ENCODE results near the gene CDKAL1.

CDKAL1 gene

DNA sequence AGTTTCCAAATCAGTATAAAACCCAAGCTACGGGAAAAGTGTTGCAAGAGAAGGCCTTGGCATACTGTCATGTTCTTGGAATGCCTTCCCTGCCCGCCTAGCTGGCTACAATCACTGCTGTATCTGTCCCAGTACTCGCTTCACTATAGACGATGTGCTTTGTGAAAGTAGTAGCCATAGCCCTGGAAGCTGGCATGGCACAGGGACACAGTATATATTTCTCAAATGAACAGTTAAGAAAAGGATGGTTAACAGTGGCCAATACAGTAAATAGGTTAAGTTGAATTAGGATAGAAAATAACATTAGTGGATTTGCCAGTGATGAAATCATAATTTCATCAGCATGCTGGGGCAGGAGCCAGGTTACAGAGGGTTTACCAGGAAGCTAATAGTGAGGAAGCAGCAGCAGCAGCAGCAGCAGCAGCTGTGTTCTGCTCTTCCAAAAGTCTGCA is 499.3 kb downstream of the CDKAL1 start:
- Histone ChIP-seq H3K4me3 (ENCODE audit: low read length) (no peak overlapping the region), H3K4me2 (ENCODE audit: low read depth, low read length) (no peak overlapping the region), H3K27ac (ENCODE audit: low read length) (no peak overlapping the region), H3K27me3 (replicated peaks; ENCODE audit: insufficient read depth, low read length) (no peaks in the 10 kb centered on the region), H3K4me1 (ENCODE audit: low read length) (no peaks in the 10 kb centered on the region), H3K9me2 (replicated peaks; ENCODE audit: insufficient read depth, low read length) (no peaks in the 10 kb centered on the region), H2AFZ (ENCODE audit: low read length) (no peak overlapping the region), H3K9me3 (replicated peaks; ENCODE audit: insufficient read depth, low read length) (no peaks in the 10 kb centered on the region), H3K36me3 (replicated peaks; ENCODE audit: insufficient read depth, low read length) (no peaks in the 10 kb centered on the region), H3K79me2 (ENCODE audit: low read length) (no peaks in the 10 kb centered on the region), H4K20me1 (ENCODE audit: insufficient read depth, low read length) (no peaks in the 10 kb centered on the region), H3K9ac (ENCODE audit: low read length) (no peak overlapping the region), H3F3A (ENCODE audit: insufficient read depth, low read length) (no peaks in the 10 kb centered on the region)
- no peak for DNase-seq
- TF ChIP-seq, protein P1, sequence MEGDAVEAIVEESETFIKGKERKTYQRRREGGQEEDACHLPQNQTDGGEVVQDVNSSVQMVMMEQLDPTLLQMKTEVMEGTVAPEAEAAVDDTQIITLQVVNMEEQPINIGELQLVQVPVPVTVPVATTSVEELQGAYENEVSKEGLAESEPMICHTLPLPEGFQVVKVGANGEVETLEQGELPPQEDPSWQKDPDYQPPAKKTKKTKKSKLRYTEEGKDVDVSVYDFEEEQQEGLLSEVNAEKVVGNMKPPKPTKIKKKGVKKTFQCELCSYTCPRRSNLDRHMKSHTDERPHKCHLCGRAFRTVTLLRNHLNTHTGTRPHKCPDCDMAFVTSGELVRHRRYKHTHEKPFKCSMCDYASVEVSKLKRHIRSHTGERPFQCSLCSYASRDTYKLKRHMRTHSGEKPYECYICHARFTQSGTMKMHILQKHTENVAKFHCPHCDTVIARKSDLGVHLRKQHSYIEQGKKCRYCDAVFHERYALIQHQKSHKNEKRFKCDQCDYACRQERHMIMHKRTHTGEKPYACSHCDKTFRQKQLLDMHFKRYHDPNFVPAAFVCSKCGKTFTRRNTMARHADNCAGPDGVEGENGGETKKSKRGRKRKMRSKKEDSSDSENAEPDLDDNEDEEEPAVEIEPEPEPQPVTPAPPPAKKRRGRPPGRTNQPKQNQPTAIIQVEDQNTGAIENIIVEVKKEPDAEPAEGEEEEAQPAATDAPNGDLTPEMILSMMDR (IDR thresholded peaks at IDR 0.05; ENCODE audit: low read length), result no peak
- TF ChIP-seq EZH2phosphoT487 (IDR thresholded peaks at IDR 0.05; ENCODE audit: low read length) (no peak), EZH2 (optimal IDR thresholded peaks at IDR 0.05; ENCODE audit: low read depth, low read length) (no peak)

DNA sequence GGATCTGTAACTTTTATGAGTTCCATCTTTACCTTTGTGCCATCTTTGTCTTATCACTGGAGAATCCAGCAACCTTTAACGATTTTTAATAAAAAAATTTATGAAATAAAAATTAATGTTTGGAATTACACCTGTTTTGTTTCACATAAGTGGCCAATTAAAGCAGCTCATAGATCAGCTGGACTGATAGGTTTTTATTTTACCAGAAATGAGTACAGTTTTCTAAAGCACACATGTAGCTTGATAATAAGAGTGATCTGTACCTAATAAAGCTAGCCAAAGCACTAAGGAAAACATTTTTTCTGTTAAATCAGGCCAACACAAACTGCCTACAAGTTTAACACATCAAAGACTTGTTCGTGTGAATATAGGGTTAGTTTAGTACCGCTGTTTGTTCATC is 500.1 kb downstream of the CDKAL1 start:
- Histone ChIP-seq H3K4me2 (ENCODE audit: low read depth, low read length) (no peak overlapping the region), H3K27ac (ENCODE audit: low read length) (no peak overlapping the region)

DNA sequence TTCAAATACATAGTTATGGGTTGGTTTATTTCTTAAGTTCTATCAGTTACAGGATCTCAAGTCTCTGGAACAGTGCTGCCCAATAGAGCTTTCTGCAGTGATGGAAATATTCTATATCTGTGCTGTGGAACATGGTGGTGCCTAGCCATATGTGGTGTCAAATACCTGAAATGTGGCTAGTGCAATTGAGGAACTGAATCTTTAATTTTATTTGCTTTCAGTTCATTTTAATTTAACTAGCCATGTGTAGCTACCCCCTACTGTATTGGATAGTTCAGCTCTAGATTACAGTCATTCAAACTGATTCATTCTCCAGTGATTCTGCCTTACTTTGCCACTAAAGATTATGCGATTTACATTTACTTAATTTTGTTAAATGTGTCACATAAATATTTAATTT is 503.2 kb downstream of the CDKAL1 start:
- H3K27me3 ChIP-seq (replicated peaks; ENCODE audit: insufficient read depth, low read length), result no peaks in the 10 kb centered on the region
- H3K4me1 ChIP-seq (ENCODE audit: low read length), result no peaks in the 10 kb centered on the region
- H3K9me3 ChIP-seq (replicated peaks; ENCODE audit: insufficient read depth, low read length), result no peaks in the 10 kb centered on the region
- no peak overlapping the region for H3K4me3 ChIP-seq (ENCODE audit: low read length)
- H3K9me2 ChIP-seq (replicated peaks; ENCODE audit: insufficient read depth, low read length), result no peaks in the 10 kb centered on the region
- H3K27ac ChIP-seq (ENCODE audit: low read length), result no peak overlapping the region
- no peak for DNase-seq
- no peaks in the 10 kb centered on the region for H4K20me1 ChIP-seq (ENCODE audit: insufficient read depth, low read length)
- no peak for TF ChIP-seq EZH2 (optimal IDR thresholded peaks at IDR 0.05; ENCODE audit: low read depth, low read length)
- H3K36me3 ChIP-seq (replicated peaks; ENCODE audit: insufficient read depth, low read length), result no peaks in the 10 kb centered on the region
- H3K9ac ChIP-seq (ENCODE audit: low read length), result no peak overlapping the region
- H3K4me2 ChIP-seq (ENCODE audit: low read depth, low read length), result no peak overlapping the region
- no peaks in the 10 kb centered on the region for H3K79me2 ChIP-seq (ENCODE audit: low read length)
- H3F3A ChIP-seq (ENCODE audit: insufficient read depth, low read length), result no peaks in the 10 kb centered on the region
- no peak overlapping the region for H2AFZ ChIP-seq (ENCODE audit: low read length)

More for the DNA sequence above, 500.1 kb downstream of the CDKAL1 start:
- Histone ChIP-seq H4K20me1 (ENCODE audit: insufficient read depth, low read length) (no peaks in the 10 kb centered on the region), H3K4me1 (ENCODE audit: low read length) (no peaks in the 10 kb centered on the region), H3K36me3 (replicated peaks; ENCODE audit: insufficient read depth, low read length) (no peaks in the 10 kb centered on the region), H3K9me2 (replicated peaks; ENCODE audit: insufficient read depth, low read length) (no peaks in the 10 kb centered on the region), H3K27me3 (replicated peaks; ENCODE audit: insufficient read depth, low read length) (no peaks in the 10 kb centered on the region), H2AFZ (ENCODE audit: low read length) (no peak overlapping the region), H3K9ac (ENCODE audit: low read length) (no peak overlapping the region), H3K79me2 (ENCODE audit: low read length) (no peaks in the 10 kb centered on the region), H3F3A (ENCODE audit: insufficient read depth, low read length) (no peaks in the 10 kb centered on the region), H3K9me3 (replicated peaks; ENCODE audit: insufficient read depth, low read length) (no peaks in the 10 kb centered on the region), H3K4me3 (ENCODE audit: low read length) (no peak overlapping the region)
- TF ChIP-seq, protein P1 (IDR thresholded peaks at IDR 0.05; ENCODE audit: low read length), result no peak
- TF ChIP-seq EZH2phosphoT487 (IDR thresholded peaks at IDR 0.05; ENCODE audit: low read length) (no peak), EZH2 (optimal IDR thresholded peaks at IDR 0.05; ENCODE audit: low read depth, low read length) (no peak)
- no peak for DNase-seq

DNA sequence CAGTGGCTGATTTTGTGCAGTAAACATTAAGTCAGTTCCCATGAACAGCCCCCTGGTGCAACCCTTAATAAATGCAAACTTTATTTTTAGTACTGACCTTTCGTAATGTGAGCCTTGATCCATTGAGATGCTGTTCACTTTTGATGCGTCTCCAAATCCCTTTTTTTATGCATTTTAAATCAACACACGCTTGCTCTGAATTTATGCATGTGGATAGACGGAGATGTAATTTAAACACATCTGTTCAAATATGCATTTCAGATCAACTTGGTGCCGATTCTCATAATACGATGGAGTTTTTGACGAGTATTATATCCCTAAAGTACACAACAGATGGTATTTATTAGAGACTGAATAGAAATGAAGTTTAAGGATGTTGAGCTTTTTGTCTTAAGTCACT is 505.7 kb downstream of the CDKAL1 start:
- TF ChIP-seq EZH2 (optimal IDR thresholded peaks at IDR 0.05; ENCODE audit: low read depth, low read length) (no peak), EZH2phosphoT487 (IDR thresholded peaks at IDR 0.05; ENCODE audit: low read length) (no peak)
- TF ChIP-seq, protein P1 (IDR thresholded peaks at IDR 0.05; ENCODE audit: low read length), result no peak
- DNase-seq, result no peak
- H3K4me3 ChIP-seq (ENCODE audit: low read length), result no peak overlapping the region

More for the DNA sequence above, 505.7 kb downstream of the CDKAL1 start:
- H3K9me3 ChIP-seq (replicated peaks; ENCODE audit: insufficient read depth, low read length), result no peaks in the 10 kb centered on the region
- H3K9ac ChIP-seq (ENCODE audit: low read length), result no peak overlapping the region
- no peaks in the 10 kb centered on the region for H3K9me2 ChIP-seq (replicated peaks; ENCODE audit: insufficient read depth, low read length)
- H3K27me3 ChIP-seq (replicated peaks; ENCODE audit: insufficient read depth, low read length), result no peaks in the 10 kb centered on the region
- no peaks in the 10 kb centered on the region for H3K4me1 ChIP-seq (ENCODE audit: low read length)
- H2AFZ ChIP-seq (ENCODE audit: low read length), result no peak overlapping the region
- no peaks in the 10 kb centered on the region for H3K79me2 ChIP-seq (ENCODE audit: low read length)
- H4K20me1 ChIP-seq (ENCODE audit: insufficient read depth, low read length), result no peaks in the 10 kb centered on the region
- H3K36me3 ChIP-seq (replicated peaks; ENCODE audit: insufficient read depth, low read length), result no peaks in the 10 kb centered on the region
- H3K4me2 ChIP-seq (ENCODE audit: low read depth, low read length), result no peak overlapping the region
- H3F3A ChIP-seq (ENCODE audit: insufficient read depth, low read length), result no peaks in the 10 kb centered on the region
- no peak overlapping the region for H3K27ac ChIP-seq (ENCODE audit: low read length)
